Stimulated activated naive CD4-positive, alpha-beta T cell treated with Interleukin-2 at 50 U/mL for 16 hours (primary cell): ENCODE results near the gene THBS4.

Source experiments
- DNase-seq: peaks from one replicate; lab custom pipeline; 2025; lab: John Stamatoyannopoulos, UW

THBS4 gene

DNA sequence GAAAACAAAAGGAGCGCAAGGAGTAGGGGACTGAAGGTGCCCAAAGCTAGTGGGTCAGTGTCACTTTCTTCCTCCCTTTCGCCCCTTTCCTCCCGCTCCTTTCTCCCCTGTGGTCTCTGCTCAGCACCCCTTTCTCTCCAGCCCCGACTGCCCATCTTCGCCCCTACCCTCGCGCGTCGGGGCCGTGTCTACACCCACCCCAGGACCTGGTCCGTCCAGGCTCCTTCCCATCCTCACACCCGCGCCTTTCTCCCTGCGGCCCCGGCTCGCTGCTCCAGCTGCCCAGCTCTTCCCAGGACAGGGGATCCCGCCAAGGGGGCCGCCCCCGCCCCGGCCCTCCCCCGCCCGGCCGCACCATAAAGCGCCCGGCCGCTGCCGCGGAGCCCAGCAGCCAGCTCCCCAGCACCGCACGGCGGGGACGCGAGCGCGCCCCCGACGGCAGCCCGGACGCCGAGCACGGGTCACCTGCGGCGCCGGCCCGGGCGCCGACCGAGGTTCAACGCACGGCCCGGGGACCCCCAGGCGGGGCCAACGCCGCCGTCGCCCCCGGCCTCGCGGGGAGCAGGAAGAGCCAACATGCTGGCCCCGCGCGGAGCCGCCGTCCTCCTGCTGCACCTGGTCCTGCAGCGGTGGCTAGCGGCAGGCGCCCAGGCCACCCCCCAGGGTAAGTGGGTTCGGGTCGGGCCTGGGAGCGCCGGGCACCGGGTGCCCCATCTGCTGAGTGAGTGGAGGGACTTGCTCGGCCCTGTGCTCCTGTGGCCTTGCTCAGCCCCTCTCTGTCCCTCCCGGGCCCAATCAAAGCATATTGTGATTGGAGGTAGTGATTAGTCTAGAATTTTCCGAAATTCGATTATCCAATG, at the start of gene THBS4:
Gene THBS4 (plus strand): TSS at position 387 of the 860 bp plus-strand sequence. CDS start 190 bp downstream, at position 577.
- DNase-seq, result no peak

DNA sequence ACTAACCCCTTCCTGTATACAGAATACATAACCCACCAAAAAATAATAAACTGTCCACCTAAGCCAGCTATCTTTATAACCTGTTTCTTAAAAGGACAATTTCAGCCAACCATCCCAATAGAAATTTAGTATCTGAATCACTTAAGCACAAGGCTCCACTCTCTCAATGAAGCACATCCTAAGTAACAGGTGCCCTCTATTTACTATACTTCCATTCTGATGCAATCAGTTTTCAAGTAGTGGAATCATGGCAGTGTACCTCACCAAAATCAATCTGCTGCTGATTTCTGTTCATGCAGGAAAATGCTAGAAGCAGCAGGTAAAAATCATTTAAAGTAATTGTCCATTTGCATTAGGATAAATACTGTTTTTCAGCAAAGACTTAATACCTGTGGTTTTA, 48.9 kb upstream of the THBS4 start:
- no peak for DNase-seq

DNA sequence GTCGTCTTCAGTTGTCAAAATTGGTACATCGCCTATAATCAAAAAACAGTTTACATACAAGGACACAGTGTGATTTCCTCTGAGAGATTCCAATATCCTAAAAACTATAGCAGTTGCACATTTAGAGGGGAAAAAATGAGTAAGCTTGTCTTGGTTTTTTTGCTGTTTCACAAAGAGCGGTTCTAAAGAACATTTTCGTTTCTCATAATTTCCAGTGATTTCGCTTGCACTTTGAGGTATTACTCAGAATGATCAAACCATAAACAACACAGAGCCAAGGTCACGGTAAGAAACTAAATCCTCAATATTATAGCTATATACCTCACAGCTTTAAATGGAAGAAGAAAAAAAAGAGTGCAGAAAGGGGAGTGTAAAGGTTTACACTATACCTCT, 44.9 kb upstream of the THBS4 start:
- DNase-seq, result no peak

DNA sequence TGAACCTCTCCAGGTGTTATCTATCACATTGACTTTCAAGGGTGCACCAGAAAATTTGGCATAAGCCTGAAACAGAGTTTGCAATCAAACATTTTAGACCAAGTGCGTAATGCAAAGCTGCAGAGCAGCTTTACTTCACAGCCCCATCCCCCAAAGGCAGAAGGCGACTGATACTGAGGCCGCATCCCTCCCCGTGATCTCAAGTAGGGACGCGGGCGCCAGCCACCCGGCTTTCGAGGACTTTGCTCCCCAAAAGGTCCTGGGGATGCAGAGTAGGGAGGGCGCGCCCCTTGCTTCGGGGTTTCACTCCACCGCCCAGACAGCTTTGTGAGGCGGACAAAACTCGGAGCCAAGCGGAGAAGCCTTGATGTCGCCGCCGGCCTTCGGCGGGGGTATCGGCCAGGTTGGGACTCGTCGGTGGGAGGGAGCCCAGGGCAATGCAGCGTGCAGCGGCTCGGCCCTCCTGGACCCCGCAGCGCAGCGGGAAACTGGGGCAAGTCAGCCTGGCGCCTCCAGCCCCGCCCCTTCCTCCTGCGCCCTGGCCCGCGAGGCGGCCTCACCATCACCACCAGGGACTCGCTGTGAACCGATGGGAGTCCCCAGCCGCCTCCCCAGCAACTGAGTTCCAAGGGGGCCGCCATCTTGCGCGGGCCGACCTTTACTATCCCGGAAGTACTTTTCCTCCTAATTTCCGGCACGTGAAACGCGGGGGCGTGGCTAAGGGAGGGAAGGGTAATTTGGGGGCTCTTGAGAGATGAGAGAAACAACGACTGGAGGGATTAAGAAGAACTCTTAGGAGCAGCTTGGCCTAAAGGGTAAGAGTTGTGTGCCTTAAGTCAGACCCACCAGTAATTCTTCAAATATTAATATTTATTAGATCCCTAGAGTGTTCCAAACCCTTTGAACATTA, 44.3 kb upstream of the THBS4 start, which contains the start of gene MTX3:
Gene MTX3 (minus strand): TSS at position 665 of the 910 bp plus-strand sequence. CDS start 24 bp downstream, at position 641.
- DNase-seq, result peak; percentile 85

DNA sequence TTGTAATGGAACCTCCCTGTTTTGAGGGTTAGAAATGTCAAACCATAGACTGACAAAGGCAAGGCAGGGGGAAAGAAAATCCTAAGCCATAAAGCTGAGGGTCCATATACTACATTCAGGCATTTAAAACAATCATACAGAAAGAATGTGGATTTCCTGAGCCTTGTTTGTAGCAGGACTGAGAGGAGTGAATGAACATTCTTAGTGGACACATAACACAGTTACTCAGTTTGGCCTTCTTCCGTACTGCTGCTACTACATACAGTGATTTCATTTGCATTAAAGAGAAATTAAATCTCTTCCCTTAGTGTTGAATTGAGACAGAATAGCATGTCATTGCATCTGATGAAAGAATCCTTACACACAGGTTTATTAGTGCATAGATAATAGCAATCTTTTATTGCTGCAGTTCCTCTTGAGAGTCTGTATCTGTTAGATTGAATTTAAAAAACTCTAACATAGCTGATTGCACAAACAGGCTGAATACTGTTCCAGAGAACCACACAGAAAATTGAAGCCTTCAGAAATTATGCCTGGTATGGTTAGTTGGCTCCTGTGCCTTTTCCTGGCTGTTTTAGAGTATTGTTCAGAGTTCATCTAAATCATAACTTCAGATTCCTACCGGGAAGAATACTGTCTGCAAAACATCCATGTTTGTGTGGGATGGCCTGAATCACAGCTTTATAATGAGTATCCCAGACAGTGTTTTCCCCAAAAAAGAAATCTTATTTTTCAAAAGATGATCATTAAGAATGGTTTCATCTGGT, 42.1 kb upstream of the THBS4 start:
- no peak for DNase-seq

DNA sequence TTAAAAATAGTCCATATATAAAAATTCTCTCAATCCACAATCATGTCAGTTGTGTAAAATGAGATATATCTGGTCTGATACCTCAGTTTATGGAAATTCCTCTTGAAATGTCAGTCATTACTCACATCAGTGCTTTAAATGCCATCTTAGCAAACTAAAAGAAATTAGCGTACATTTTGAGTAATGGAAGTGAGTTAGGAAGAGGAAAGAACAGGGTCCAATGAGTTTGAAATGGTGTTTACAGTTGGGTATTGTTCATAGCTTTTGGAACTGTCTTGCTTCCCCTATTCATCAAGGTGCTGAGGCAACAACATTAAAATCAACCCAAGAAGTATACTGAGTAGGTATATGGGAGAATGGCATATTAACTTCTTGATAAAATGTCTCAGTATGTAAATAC, 35.4 kb upstream of the THBS4 start:
- no peak for DNase-seq

DNA sequence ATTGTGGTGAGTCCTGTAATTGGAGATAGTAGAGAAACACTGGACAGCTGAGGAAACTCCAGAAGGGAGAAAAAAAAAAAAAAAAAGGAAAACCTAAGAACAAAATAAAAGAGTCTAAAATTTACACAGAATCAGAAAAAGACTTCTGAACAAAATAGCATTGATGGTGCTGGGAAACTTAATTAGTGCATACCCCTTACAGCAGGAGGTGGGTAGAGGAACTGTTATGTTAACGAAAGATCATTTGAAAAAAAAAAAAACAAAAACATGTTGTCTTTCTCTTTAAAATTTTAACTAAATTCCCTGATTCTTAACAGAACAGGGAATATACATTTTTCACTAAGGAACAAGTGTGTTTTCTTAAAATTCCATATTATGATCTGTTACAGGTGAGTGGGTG, 32.5 kb upstream of the THBS4 start:
- DNase-seq, result no peak

DNA sequence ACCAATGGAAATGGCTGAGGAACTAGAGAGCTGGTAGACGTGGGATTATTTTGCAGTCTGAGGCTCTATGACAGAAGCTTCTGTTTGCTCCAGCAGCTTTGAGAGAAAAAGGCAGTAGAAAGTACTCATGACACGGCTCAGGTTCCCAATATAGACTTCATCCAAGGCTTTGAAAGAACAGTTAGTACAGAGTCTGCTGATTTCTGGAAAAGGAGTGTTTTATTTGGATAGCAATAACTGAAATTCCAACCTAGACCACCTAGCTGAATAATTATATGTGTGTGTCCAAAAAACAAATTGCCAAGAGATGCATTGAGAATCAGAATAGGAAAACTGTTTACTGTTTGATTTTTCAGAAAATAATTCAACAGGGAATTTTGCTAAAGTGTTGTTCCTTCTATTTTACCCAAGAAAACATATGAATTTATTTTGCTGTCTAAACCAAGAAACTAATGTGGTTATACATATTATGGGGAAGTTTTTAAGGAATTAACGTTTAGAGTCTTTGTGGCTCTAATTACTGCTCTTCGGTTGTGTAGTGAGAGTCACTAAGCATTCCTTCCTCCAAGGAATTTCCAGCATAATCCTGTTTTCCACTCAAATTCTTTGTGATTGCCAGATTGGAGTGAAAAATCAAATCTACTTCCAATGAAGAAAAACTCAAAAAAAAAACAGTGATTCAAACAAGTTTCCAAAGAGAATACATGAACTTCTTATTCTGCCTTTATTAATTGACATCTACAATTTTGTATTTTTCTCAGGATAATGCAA, 26.0 kb upstream of the THBS4 start:
- DNase-seq, result no peak

DNA sequence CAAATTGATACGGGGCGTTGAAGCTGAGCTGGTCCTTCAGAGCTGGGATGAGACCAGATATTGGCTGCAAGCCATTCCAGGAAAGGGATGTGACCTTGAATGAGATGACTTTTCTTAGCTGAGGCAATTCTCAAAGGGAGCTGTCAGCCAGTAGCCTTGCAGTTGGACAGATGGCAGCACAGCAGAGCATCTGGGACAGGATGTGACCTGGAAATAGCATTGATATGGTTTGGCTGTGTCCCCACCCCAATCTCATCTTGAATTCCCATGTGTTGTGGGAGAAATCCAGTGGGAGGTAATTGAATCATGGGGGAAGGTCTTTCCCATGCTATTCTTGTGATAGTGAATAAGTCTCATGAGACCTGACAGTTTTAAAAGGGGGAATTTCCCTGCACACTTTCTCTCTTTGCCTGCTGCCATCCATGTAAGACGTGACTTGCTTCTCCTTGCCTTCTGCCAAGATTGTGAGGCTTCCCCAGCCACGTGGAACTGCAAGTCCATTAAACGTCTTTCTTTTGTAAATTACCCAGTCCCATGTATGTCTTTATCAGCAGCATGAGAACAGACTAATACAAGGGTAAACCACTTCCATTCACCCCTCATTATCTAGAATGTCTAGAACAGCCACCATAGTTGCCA, 24.3 kb upstream of the THBS4 start:
- no peak for DNase-seq

DNA sequence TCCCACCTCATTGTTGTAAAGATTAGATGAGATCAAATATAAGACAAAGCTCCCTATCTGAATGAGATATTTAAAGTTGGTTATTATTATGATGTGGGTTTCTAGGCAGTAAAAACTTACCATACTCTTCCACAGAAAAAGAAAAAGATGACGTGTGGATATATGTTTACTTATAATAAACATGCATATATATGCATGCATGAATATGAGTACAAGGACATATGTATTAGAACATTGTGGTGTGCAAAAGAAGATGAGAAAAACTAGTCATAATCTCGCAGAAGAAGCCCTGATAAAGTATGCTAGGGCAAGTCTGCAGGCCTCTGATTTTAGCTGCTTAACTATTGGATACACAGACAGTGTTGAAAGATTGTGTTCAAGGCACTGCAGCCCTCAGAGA, 10.1 kb upstream of the THBS4 start:
- no peak for DNase-seq

DNA sequence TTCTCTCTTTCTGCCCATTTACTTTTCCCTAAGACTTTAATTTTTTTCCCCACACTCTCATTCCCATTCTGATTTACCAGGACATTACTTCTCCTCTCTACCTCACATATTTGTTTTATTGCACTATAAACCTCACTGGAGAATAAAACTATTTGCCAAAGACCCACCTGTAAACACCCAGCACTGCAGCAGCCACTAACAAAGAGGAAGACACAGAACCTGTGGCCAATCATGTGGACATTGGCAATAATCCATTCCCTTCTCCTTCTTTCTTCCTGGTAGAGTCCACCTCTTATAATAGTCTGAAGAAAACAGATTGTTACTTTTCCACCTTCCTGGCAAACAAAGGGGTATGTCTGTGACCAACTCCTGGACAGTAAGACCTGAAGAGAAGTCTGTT, 8.3 kb upstream of the THBS4 start:
- DNase-seq, result no peak

DNA sequence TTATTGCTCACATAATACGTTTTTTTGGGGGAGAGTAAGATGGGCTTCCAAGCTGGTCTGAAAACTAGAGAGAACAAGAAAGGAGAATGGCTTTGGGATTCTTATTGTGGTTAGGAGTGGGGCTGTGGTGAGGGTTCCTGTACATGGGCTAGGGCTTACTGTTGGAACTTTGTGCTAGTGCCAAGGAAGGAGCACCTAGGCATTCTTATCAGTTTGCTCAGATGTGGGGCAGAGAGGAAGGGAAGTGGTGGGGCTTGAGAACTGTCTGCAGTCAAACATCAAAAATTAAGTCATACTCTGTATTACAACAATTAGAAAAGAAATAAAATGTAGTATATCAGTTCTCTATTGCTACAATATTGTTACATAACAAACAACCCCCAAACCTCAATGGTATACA, 4.0 kb upstream of the THBS4 start:
- no peak for DNase-seq

DNA sequence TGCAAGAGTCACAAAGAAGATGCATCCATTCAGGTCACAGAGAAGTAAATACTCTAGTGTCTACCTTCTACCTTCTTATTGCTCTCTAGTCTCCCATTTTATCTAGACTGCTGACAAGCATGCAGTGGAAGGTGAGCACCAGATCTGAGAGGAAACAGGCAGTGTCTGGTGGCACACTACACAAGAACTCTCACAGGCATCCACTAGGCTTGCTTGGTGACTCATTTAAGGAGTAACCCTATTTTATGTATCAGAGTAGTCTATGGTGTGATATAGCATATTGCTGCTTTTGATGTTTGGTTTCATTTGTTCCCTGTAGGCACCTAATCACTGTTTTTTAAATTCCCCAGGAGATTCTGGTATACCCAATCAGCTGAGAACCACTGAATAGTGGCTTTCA, 1.6 kb upstream of the THBS4 start:
- DNase-seq, result no peak

DNA sequence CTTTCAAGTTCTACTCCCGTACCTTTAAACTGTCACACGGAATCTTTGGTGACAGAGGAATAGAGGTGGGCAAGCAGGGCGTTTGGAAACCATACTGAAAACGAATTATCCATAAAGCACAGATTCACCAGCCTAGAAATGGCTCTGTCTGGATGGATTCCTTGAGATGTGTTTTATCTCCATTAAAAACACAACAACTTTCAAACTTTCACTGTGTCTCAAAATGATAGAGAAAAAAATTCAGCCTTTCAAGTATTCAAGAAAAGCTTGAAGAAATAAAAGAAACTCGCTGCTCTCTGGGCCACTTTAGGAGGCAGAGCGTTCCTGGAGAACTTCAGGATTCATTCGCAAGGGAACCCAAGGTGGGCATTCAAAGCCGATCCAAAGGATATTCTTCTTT, 589 bp upstream of the THBS4 start:
- no peak for DNase-seq

DNA sequence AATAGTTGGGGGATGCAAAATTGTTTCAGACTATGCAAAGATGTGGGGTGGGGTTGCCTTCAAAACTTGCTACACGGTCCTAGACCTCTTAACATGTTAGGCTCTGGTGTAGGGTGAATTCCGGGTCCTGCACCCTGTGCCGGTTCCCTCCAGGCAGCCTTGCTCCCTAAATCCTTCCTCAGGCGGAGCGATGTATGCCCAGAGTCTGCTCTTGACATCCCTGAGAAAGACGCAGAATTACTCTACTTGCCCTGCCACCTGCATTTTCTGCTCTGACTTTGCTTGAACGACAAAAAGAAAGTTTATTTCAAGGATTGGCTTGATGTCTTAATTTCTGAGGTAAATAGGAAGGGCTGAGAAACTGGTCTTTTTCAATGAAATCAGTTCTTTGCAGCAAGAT, 691 bp downstream of the THBS4 start:
- no peak for DNase-seq

DNA sequence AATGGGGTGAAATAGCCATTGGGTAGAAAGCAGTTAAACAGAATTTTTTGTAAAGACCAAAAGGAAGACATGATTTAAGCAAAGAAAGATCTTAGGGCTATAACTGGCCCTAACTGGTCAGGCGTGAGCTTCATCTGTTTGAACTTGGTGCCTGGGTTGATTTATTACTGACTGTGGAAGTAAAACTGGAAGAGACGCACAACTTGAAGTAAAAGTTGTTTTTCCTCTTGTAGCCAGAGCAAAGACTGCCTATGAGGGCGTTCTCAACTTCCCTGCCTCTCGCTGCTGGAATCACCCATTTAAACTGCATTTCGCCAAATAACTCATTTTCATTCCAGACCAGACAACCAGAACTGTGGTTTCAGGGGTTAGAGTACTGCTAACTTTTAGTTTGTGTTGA, 1.5 kb downstream of the THBS4 start:
- no peak for DNase-seq

DNA sequence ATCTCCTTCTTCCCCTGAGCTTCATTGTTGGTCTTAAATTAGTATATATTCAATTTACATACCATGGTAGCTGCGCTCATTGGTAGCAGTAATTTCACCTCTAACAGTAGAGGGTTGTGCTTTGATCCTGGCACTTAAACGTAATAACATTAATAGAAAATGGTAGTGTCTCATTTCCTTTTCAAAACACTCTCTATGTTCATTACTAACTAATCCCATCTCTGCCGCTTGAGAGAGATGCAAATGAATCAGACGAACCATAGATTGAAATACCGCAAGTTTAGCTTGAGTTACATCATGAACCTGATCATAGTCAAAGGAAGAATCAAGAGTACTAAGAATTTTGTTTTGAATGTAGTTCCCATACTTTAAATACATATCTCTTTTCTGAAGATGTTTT, 2.2 kb downstream of the THBS4 start:
- no peak for DNase-seq

DNA sequence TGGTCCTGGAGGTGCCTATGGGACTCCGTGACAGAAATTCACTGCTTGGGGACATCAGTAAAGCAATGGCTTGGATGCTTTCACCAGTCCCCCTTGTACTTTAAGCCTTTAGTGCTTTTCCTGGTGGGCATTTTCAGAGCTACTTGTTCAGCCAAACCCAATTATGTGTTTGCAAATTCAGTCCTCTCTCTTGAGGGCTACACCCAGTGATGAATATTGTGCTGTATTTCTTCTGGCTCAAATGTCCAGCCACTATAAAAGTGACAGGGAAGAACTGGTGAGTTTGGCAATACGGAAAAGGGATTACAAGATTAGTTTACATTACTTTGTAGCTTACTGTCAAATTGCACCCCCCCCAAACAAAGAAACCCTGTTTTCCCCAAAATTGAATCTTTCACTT, 4.5 kb downstream of the THBS4 start:
- no peak for DNase-seq

DNA sequence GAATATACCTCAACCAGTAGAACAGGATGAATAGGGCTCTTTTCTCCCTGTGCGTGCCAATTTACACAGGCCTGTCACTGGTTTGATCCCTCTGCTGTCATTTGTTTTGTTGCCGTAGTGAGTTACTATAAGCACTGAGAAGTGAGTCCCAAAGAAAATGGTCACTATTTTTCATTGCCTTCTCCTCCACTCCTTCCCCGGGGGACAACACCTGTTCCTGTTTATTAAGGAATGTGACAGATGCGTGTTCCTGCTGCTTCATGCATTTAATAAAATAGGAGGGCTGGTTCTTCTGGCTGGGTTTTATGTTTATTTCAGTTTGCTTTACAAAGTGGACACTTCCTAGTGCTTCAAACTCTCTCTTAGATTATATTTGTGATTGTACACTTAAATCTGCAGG, 6.4 kb downstream of the THBS4 start:
- no peak for DNase-seq

DNA sequence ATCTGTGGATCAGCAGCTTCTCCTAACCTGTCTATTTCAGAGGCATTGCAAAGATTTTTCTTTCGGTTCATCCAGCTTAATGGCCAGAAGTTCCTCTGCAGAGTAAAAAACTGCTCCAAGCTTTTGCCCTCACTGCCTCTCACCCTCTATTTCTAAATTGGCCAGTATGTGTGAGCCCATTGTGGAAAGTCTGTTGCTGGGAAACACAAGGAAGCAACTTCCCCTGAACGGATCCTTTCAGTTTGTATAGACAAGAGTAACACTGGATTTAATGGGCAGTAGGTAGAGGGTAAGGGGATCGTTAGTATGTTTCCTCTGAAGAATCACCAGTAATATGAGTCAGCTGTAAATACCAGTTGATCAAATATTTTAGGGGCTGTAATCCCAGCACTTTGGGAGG, 7.2 kb downstream of the THBS4 start:
- no peak for DNase-seq

DNA sequence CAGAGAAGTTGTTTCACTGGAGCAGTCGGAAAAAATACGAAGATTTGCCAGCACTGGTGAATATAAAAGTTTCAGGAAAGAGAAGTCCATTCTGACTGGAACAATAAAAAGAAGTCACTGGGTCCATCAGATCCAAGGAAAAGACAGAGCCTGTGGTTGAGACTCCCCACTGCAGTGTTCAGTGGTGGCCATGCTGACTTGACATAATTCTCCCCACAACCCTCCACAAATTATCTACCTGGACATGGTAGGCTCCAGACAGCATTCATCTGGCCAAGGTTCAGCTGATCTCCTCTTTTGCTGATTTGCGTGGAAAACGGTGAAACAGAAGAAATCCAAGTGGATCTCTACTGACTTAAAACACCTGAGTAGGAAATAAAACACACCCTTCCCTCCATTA, 8.0 kb downstream of the THBS4 start:
- DNase-seq, result no peak
